Calu3 (cell line): ENCODE results near the gene PCNP. TPM values are rescaled to one million over a fixed set of nuclear protein-coding genes. Genes with fewer than 3 reads are reported as not detected.

Source experiments
- Bru-seq: library from RNA; stranded (reverse); fragments of 400-500 nt; gene quantifications from one replicate; lab custom pipeline; 2021; lab: Mats Ljungman, UMichigan
- BruChase-seq, 2 experiments: library from RNA; stranded (reverse); fragments of 400-500 nt; gene quantifications; one replicate each; lab custom pipeline; 2021; lab: Mats Ljungman, UMichigan
- BruUV-seq: library from RNA; stranded (reverse); fragments of 400-500 nt; replicated peaks from 2 replicates; lab custom pipeline; 2021; lab: Mats Ljungman, UMichigan
- CTCF ChIA-PET: fragments of 300-600 bp; sonication (Branson Sonifier 250); formaldehyde crosslinking; loops from one replicate; lab custom pipeline; 2022; ENCODE audit warnings: antibody characterized with exemption; lab: Charles Lee
- DNase-seq: peaks from one replicate; pipeline ENCODE4 v3.0.0; 2022
- H3K27ac Mint-ChIP-seq: one replicate; pipeline ENCODE4 v1.8.0; 2022; ENCODE audit warnings: mixed read lengths; ENCODE audit not compliant: unreplicated experiment
- H3K27me3 Mint-ChIP-seq: one replicate; pipeline ENCODE4 v1.8.0; 2022; ENCODE audit warnings: mixed read lengths; ENCODE audit not compliant: unreplicated experiment
- H3K36me3 Mint-ChIP-seq: one replicate; pipeline ENCODE4 v1.8.0; 2022; ENCODE audit warnings: mild to moderate bottlenecking, moderate library complexity, mixed read lengths; ENCODE audit not compliant: insufficient read depth, unreplicated experiment
- H3K4me1 Mint-ChIP-seq: one replicate; pipeline ENCODE4 v1.8.0; 2022; ENCODE audit warnings: mild to moderate bottlenecking, low read depth, mixed read lengths; ENCODE audit not compliant: unreplicated experiment
- H3K4me3 Mint-ChIP-seq: one replicate; pipeline ENCODE4 v1.8.0; 2022; ENCODE audit warnings: mild to moderate bottlenecking, low read depth, moderate library complexity, mixed read lengths; ENCODE audit not compliant: unreplicated experiment
- H3K9me3 Mint-ChIP-seq: one replicate; pipeline ENCODE4 v1.8.0; 2022; ENCODE audit warnings: low read depth, mixed read lengths; ENCODE audit not compliant: unreplicated experiment
- intact Hi-C: fragments of 100-400 bp; cut with micrococcal nuclease; formaldehyde crosslinking; loops from one replicate; pipeline ENCODE4 v1.10.0; 2022; ENCODE audit not compliant: unreplicated experiment
- long read RNA-seq: library from polyadenylated mRNA; stranded (forward); transcript quantifications from one replicate; pipeline ENCODE4 v2.0.0, GENCODE V29; 2022
- total RNA-seq: library from RNA; stranded (reverse); gene quantifications from 2 replicates; pipeline ENCODE4 v1.2.3, GENCODE V29; 2022
- TF ChIP-seq, protein P1 (sequence below): fragments of 200-600 bp; IDR thresholded peaks from one replicate; pipeline ENCODE4 v1.8.0; 2022; ENCODE audit warnings: antibody characterized with exemption; ENCODE audit not compliant: unreplicated experiment

PCNP gene, protein sequence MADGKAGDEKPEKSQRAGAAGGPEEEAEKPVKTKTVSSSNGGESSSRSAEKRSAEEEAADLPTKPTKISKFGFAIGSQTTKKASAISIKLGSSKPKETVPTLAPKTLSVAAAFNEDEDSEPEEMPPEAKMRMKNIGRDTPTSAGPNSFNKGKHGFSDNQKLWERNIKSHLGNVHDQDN
- 135 and 147 TPM in 2 replicates for total RNA-seq
- percentile 96 among the genes with signal in this experiment for Bru-seq, nascent RNA
- BruChase-seq, experiment 1, labeled RNA remaining after a 6-hour chase, result percentile 97 among the genes with signal in this experiment
- percentile 97 among the genes with signal in this experiment for BruChase-seq, experiment 2, labeled RNA remaining after a 2-hour chase
- long read RNA-seq, transcript PCNP-204 (4 exons, 2,028 nt), result minor isoform, 11 of 274 reads
- long read RNA-seq, transcript PCNP-202 (5 exons, 2,165 nt), result minor isoform, 68 of 274 reads
- long read RNA-seq, transcript PCNP-201 (5 exons, 2,342 nt), result major isoform, 165 of 274 reads
- long read RNA-seq, transcript PCNP-207 (5 exons, 786 nt), result minor isoform, 8 of 274 reads
- long read RNA-seq, partial matches to known transcripts, result 6 of 274 reads
- long read RNA-seq, other reads (novel, unspliced or antisense), result 14 of 274 reads

DNA sequence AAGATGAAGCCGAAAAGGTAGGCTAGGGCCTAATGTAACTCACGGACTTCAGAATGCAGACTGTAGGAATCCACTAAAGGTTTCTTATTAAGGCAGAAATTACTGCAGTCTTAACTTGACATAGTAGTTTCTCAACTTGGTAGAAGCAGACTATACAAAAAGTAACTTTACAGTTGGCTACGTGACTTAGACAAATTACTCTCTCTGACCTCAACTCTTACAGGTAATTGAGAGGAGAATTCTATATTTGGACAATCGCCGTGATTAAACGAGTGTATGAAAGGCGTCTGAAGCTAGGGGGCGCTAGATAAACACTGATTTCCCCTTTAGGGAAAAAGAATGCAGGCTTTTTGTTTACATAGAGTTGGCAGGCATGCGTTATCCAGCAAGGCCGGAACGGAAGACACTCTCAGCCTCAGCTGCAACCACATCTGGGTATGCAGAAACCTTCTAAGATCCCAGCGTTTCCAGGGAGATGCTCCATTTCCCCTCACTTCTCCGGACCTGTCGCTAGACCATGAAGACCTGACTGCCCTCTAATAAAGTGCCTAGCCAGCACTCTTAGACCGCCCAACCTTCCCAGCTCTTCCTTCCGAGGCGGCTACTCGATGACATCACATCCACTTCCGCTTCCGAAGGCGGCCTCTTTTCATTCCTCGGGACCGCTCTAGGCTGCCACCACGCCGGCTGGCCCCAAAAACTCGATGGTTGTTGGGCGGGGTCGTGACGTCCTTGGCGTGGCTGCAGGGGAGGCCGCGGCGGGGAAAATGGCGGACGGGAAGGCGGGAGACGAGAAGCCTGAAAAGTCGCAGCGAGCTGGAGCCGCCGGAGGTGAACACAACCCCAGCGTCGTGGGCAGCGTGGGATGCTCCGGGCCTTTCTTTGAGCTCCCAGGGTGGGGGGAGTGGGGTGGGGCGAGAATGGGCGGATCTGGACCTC lies at the start of gene PCNP:
Gene PCNP, plus strand, starts transcription at position 732 of the 939 bp plus-strand sequence. Its CDS starts 36 bp downstream, at position 768.
- Mint-ChIP-seq H3K27me3 (no peaks in the 10 kb centered on the region), H3K4me3 (peak within 1 kb of the TSS; percentile 97), H3K4me1 (peaks cover 22% of the 10 kb centered on the region), H3K27ac (peak within 1 kb of the TSS; percentile 99), H3K9me3 (no peaks in the 10 kb centered on the region), H3K36me3 (peaks cover 33% of the 10 kb centered on the region)
- CTCF ChIA-PET, result interaction anchor here (0.6 to 1.6 kb wide), 8 partner anchors 9 to 1234 kb away, joined by 3 to 9 read pairs (median 4); no protein-coding TSS in a partner anchor
- intact Hi-C loops, result loop anchor here (5.0 kb wide), 3 partner anchors 61 to 654 kb away; partner anchors contain the start of gene SENP7
- TF ChIP-seq, protein P1, sequence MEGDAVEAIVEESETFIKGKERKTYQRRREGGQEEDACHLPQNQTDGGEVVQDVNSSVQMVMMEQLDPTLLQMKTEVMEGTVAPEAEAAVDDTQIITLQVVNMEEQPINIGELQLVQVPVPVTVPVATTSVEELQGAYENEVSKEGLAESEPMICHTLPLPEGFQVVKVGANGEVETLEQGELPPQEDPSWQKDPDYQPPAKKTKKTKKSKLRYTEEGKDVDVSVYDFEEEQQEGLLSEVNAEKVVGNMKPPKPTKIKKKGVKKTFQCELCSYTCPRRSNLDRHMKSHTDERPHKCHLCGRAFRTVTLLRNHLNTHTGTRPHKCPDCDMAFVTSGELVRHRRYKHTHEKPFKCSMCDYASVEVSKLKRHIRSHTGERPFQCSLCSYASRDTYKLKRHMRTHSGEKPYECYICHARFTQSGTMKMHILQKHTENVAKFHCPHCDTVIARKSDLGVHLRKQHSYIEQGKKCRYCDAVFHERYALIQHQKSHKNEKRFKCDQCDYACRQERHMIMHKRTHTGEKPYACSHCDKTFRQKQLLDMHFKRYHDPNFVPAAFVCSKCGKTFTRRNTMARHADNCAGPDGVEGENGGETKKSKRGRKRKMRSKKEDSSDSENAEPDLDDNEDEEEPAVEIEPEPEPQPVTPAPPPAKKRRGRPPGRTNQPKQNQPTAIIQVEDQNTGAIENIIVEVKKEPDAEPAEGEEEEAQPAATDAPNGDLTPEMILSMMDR, result peak; percentile 74
- TSS peak; percentile 85 for BruUV-seq
- peak; percentile 98 for DNase-seq

DNA sequence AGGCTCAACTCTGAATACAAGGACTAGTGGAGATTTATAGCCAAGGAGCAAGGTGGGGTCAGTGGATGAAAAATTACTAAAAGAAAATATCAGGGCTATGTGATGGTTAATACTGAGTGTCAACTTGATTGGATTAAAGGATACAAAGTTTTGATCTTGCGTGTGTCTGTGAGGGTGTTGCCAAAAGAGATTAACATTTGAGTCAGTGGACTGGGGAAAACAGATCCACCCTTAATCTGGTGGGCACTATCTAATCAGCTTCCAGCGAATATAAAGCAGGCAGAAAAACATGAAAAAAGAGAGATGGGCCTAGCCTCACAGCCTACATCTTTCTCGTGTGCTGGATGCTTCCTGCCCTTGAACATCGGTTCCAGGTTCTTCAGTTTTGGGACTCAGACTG lies 46.5 kb upstream of the PCNP start:
- H3K4me1 Mint-ChIP-seq, result no peaks in the 10 kb centered on the region
- H3K36me3 Mint-ChIP-seq, result no peaks in the 10 kb centered on the region
- CTCF ChIA-PET, result no interaction called here
- H3K27me3 Mint-ChIP-seq, result peaks cover 9% of the 10 kb centered on the region
- BruUV-seq, result no TSS peak
- intact Hi-C loops, result no loop called here
- H3K27ac Mint-ChIP-seq, result no peak overlapping the region
- DNase-seq, result no peak
- H3K4me3 Mint-ChIP-seq, result no peak overlapping the region
- peaks cover 3% of the 10 kb centered on the region for H3K9me3 Mint-ChIP-seq
- TF ChIP-seq, protein P1, result no peak

DNA sequence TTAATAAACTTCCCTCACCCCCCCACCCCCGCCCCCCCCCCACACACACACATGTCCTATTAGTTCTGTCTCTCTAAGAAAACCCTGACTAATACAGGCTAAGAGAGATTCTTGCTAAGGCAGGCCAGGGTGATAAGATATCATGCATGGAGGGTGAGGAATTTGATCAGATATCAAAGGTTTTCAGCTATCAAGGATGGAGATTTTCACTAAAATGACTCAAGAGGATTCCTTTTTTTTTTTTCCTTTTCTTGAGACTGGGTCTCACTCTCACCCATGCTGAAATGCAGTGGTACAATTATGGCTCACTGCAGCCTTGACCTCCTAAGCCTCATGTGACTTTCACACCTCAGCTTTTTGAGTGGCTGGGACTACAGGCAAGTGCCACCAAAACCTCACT lies 46.1 kb upstream of the PCNP start:
- TF ChIP-seq, protein P1, result no peak
- Mint-ChIP-seq H3K36me3 (no peaks in the 10 kb centered on the region), H3K27ac (no peak overlapping the region), H3K27me3 (peaks cover 14% of the 10 kb centered on the region), H3K4me1 (no peaks in the 10 kb centered on the region), H3K4me3 (no peak overlapping the region), H3K9me3 (peaks cover 3% of the 10 kb centered on the region)
- no TSS peak for BruUV-seq
- intact Hi-C loops, result no loop called here
- CTCF ChIA-PET, result no interaction called here
- DNase-seq, result no peak
